Breast epithelium (tissue), 3 donors: ENCODE data around the gene TXNRD2.

Experiments
- CTCF ChIP-seq, 3 donors: fragments of 450-650 bp; IDR thresholded peaks; one replicate each; pipeline ENCODE4 v1.5.1; 2016 to 2017; ENCODE audit warnings: antibody characterized with exemption in 3 of 3, mild to moderate bottlenecking in 3 of 3, moderate library complexity in 3 of 3
- POLR2A ChIP-seq: fragments of 450-650 bp; IDR thresholded peaks from one replicate; pipeline ENCODE4 v1.6.1; 2016; ENCODE audit warnings: antibody characterized with exemption, mild to moderate bottlenecking, moderate library complexity

- no peak for TF ChIP-seq CTCF (IDR thresholded peaks at IDR 0.05)
- TF ChIP-seq POLR2A, result no peak
Measured at GRCh38 chr22:19885841-19886592, 55.6 kb downstream of the TXNRD2 start.
